Uterus (tissue), 4 donors: ENCODE measurements around the gene TMEM117. TPM values are rescaled to one million over a fixed set of nuclear protein-coding genes. Genes with fewer than 3 reads are reported as not detected.

Experiments
- DNase-seq, 2 donors: peaks; one replicate each; pipeline ENCODE4 v3.0.0-alpha.2; 2019 to 2020
- H3K27ac ChIP-seq, 2 donors: fragments of 200-600 bp; sonication (generic); 1 replicate in 1 of 2; 2 replicates in 1 of 2; pipeline ENCODE4 v1.5.1; 2016 to 2018
- H3K27me3 ChIP-seq, 2 donors: fragments of 200-600 bp; sonication (generic); one replicate each; pipeline ENCODE4 v1.5.1; 2018 to 2019; ENCODE audit warnings: control low read depth in 1 of 2
- H3K36me3 ChIP-seq, 2 donors: fragments of 200-600 bp; sonication (generic); one replicate each; pipeline ENCODE4 v1.5.1; 2019; ENCODE audit warnings: control low read depth in 1 of 2
- H3K4me1 ChIP-seq, 2 donors: fragments of 200-600 bp; sonication (generic); one replicate each; pipeline ENCODE4 v1.5.1; 2018 to 2019; ENCODE audit warnings: control low read depth in 1 of 2
- H3K4me3 ChIP-seq, 2 donors: fragments of 200-600 bp; sonication (generic); 1 replicate in 1 of 2; 2 replicates in 1 of 2; pipeline ENCODE4 v1.5.1; 2018 to 2019; ENCODE audit warnings: mild to moderate bottlenecking in 1 of 2
- H3K9me3 ChIP-seq, 2 donors: fragments of 200-600 bp; sonication (generic); one replicate each; pipeline ENCODE4 v1.5.1; 2019; ENCODE audit warnings: control low read depth in 1 of 2
- CTCF ChIP-seq, 4 experiments: fragments of 200-600 bp in 2 of 4; fragments of 450-650 bp in 2 of 4; sonication (generic) in 2 of 4; IDR thresholded peaks; one replicate each; pipeline ENCODE4 v1.5.1; 2016 to 2019; ENCODE audit warnings: antibody characterized with exemption in 4 of 4, mild to moderate bottlenecking in 2 of 4, moderate library complexity in 1 of 4
- POLR2A ChIP-seq, 2 donors: fragments of 450-650 bp; IDR thresholded peaks; one replicate each; pipeline ENCODE4 v1.6.1; 2016; ENCODE audit warnings: antibody characterized with exemption in 2 of 2, mild to moderate bottlenecking in 1 of 2, moderate library complexity in 1 of 2
- intact Hi-C: fragments of 100-400 bp; cut with DNase I; formaldehyde crosslinking; loops from one replicate; pipeline ENCODE4 v1.15.1; 2023; ENCODE audit warnings: low total_unique reads
- total RNA-seq, 4 donors: library from RNA; depleted of rRNA in 3 of 4; stranded (reverse); fragments of >200 nt in 3 of 4; gene quantifications; one replicate each; pipeline versions ENCODE4 v1.1.0 to v1.2.4, GENCODE V29; 2014 to 2023
- donor health status: DM: yes; HTN: yes; CAD: no.

TMEM117 gene
- total RNA-seq, 4 donors from 2014 or later = 1.0 to 34.4 (median 6.1) TPM

GRCh38 chr12:43848226-43848507 is 12.3 kb downstream of the TMEM117 start:
- H3K4me1 ChIP-seq = no peaks in the 10 kb centered on the region
- no peak for DNase-seq
- intact Hi-C loops = no loop called here
- no peaks in the 10 kb centered on the region for H3K27me3 ChIP-seq
- TF ChIP-seq CTCF (IDR thresholded peaks at IDR 0.05) = no peak
- no peak for TF ChIP-seq POLR2A (IDR thresholded peaks at IDR 0.05)
- no peak overlapping the region for H3K27ac ChIP-seq
- no peak overlapping the region for H3K4me3 ChIP-seq
- no peaks in the 10 kb centered on the region for H3K36me3 ChIP-seq
- no peaks in the 10 kb centered on the region for H3K9me3 ChIP-seq

GRCh38 chr12:43848786-43849185 is 12.9 kb downstream of the TMEM117 start:
- no peaks in the 10 kb centered on the region for H3K36me3 ChIP-seq
- intact Hi-C loops = no loop called here
- H3K27me3 ChIP-seq = no peaks in the 10 kb centered on the region
- no peaks in the 10 kb centered on the region for H3K4me1 ChIP-seq
- no peak for TF ChIP-seq POLR2A (IDR thresholded peaks at IDR 0.05)
- no peak for TF ChIP-seq CTCF (IDR thresholded peaks at IDR 0.05)
- H3K9me3 ChIP-seq = no peaks in the 10 kb centered on the region
- H3K27ac ChIP-seq = no peak overlapping the region
- DNase-seq = no peak
- no peak overlapping the region for H3K4me3 ChIP-seq

- Histone ChIP-seq H3K27me3 (no peaks in the 10 kb centered on the region), H3K9me3 (no peaks in the 10 kb centered on the region), H3K4me3 (no peak overlapping the region), H3K36me3 (no peaks in the 10 kb centered on the region), H3K27ac (no peak overlapping the region), H3K4me1 (no peaks in the 10 kb centered on the region)
- TF ChIP-seq CTCF (IDR thresholded peaks at IDR 0.05) (no peak), POLR2A (IDR thresholded peaks at IDR 0.05) (no peak)
- intact Hi-C loops = no loop called here
- no peak for DNase-seq
These were observed 16.9 kb downstream of the TMEM117 start for GRCh38 chr12:43852744-43853143.

- intact Hi-C loops = no loop called here
- TF ChIP-seq CTCF (IDR thresholded peaks at IDR 0.05) = no peak
- no peak for TF ChIP-seq POLR2A (IDR thresholded peaks at IDR 0.05)
- H3K4me3 ChIP-seq = no peak overlapping the region
- H3K9me3 ChIP-seq = no peaks in the 10 kb centered on the region
- no peaks in the 10 kb centered on the region for H3K36me3 ChIP-seq
- no peaks in the 10 kb centered on the region for H3K27me3 ChIP-seq
- H3K27ac ChIP-seq = no peak overlapping the region
- DNase-seq = no peak
- H3K4me1 ChIP-seq = no peaks in the 10 kb centered on the region
These were observed 21.1 kb downstream of the TMEM117 start for GRCh38 chr12:43856972-43857371.

- Histone ChIP-seq H3K4me1 (no peaks in the 10 kb centered on the region), H3K36me3 (no peaks in the 10 kb centered on the region), H3K4me3 (no peak overlapping the region), H3K27ac (no peak overlapping the region), H3K9me3 (no peaks in the 10 kb centered on the region), H3K27me3 (no peaks in the 10 kb centered on the region)
- TF ChIP-seq POLR2A (IDR thresholded peaks at IDR 0.05) = no peak
- DNase-seq = no peak
- intact Hi-C loops = no loop called here
These were observed 22.2 kb downstream of the TMEM117 start for GRCh38 chr12:43858096-43858495.

GRCh38 chr12:43858991-43859390 is 23.1 kb downstream of the TMEM117 start:
- TF ChIP-seq POLR2A (IDR thresholded peaks at IDR 0.05) (no peak), CTCF (IDR thresholded peaks at IDR 0.05) (no peak)
- DNase-seq = no peak
- H3K27ac ChIP-seq = no peak overlapping the region
- H3K27me3 ChIP-seq = no peaks in the 10 kb centered on the region
- no peaks in the 10 kb centered on the region for H3K36me3 ChIP-seq
- H3K4me1 ChIP-seq = no peaks in the 10 kb centered on the region
- intact Hi-C loops = no loop called here
- no peaks in the 10 kb centered on the region for H3K9me3 ChIP-seq
- no peak overlapping the region for H3K4me3 ChIP-seq
